ENCODE results near the gene ZBTB16.
A peak's percentile ranks its signal among the peaks of the same experiment; 100 is the strongest.

Gene ZBTB16

DNA sequence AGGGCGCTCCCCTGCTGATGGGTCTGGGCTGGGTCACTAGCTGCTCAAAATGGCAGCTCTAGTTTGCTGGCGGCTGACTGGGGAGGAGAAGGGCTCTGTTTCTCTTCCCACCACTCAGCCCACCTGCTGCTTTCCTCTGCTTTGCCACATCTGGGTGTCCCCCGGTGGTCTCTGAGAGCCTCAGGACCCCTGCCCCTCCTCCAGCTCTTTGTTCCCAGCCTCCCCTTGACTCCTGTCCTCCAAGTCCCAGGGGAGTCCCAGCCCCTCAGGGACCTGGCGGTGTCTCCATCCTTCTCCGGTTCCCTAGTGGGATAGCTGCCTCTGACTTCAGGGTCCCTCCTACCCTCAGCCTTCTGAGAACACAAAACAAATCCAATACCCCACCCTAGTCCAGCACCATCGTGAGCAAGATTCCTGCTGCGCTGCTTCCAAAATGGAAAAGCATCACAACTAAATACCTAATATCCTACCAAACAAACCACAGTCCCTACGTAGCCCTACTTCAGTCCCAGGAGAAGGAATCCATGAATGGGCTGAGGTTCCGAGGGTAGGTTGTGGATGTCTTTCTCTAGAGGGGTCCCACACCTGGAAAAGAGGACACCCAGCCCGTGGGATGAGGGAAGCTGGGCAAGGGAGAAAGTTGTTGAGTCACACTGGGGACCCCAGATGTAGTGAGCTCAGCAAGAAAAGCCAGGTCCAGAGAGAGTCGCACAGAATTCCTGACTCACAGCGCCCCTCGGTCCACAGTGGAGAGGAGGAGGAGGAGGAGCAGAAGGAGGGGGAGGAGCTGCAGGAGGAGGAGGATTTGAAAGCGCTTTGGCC, 191.7 kb downstream of the ZBTB16 start:
- DNase-seq = no peak

DNA sequence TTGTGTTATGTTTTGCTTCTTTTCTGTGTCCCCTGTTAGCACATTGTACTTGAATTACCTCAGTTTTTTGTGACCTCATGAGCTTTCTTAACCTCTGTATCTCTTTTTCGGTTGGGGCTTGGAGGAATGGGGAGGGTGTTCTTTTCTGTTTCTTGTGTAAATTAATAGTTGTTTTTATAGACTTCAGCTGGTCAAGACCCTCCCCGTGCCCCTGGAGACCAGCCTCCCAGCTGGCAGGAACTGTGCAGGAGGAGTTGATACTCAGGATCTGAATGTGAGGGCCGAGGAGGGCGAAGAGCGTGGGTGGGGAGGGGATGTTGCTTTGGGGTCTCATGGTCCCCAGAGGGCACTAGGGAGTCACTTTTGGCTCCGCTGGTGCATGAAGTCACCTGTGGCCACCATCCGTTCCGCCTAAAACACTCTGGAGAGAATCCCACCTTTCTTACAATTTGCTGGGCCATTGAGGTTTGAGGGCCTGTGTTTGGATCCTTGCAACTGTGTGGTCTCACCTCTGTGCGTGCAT, 192.4 kb downstream of the ZBTB16 start:
- no peak for DNase-seq

DNA sequence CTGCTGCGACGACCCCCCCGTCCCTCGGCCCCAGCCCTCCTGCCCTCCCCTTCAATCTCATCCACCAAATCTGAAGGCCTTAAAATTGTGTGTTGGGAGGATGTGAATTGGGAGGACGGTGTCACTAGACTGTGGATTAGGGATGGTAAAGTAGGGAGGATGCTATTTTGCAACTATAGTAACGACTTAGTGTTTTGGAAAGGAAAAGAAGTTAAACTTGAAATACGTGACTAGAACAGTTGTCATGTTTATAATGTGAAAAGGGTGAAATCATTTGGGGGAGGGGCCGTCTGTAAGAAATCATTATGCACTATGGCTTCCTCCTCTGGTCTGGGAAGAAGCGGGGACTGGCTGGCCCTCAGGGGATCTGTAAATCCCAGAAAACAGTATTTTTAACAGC, 193.3 kb downstream of the ZBTB16 start:
- DNase-seq = no peak

DNA sequence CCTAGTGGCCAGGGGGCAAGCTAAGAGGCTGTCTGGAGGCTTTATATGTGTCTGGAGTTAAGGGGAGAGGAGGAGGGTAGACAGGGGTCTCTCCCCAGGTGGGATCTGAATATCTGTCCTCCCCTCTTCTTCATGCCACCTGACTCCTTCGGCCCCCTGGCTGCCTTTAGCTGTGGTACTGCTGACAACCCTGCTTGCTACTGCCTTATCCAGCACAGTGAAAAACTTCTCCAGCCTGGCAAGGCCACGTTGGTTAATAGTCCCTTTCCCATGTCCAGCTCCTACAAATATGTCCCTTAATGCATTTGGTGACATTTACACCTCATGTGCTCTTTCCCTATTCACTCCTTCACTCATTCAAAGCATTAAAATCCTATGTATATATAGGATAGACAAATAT, 194.3 kb downstream of the ZBTB16 start:
- no peak for DNase-seq

DNA sequence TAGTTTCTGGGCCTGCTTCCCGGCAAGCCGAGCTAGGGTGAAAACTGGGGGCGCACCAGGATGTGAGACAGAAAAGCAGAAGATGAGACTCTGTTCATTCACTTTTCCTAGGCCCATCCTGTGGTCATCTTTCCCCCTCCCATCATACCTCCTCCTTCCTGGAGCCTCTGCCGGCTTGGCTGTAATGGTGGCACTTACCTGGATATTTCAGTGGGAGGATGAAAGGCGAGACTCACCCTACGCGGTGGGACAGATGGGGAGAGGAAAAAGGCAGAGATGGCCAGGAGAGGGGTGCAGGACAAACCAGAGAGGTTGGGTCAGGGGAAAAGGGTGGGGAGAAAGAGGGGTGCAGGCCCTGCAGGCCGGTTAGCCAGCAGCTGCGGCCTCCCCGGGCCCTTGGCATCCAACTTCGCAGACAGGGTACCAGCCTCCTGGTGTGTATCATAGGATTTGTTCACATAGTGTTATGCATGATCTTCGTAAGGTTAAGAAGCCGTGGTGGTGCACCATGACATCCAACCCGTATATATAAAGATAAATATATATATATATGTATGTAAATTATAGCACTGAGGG, 195.1 kb downstream of the ZBTB16 start:
- no peak for DNase-seq

DNA sequence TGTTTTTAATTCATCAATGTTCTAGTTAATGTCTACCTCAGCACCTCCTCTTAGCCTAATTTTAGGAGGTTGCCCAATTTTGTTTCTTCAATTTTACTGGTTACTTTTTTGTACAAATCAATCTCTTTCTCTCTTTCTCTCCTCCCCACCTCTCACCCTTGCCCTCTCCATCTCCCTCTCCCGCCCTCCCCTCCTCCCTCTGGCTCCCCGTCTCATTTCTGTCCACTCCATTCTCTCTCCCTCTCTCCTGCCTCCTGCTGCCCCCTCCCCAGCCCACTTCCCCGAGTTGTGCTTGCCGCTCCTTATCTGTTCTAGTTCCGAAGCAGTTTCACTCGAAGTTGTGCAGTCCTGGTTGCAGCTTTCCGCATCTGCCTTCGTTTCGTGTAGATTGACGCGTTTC, 195.8 kb downstream of the ZBTB16 start:
- no peak for DNase-seq

DNA sequence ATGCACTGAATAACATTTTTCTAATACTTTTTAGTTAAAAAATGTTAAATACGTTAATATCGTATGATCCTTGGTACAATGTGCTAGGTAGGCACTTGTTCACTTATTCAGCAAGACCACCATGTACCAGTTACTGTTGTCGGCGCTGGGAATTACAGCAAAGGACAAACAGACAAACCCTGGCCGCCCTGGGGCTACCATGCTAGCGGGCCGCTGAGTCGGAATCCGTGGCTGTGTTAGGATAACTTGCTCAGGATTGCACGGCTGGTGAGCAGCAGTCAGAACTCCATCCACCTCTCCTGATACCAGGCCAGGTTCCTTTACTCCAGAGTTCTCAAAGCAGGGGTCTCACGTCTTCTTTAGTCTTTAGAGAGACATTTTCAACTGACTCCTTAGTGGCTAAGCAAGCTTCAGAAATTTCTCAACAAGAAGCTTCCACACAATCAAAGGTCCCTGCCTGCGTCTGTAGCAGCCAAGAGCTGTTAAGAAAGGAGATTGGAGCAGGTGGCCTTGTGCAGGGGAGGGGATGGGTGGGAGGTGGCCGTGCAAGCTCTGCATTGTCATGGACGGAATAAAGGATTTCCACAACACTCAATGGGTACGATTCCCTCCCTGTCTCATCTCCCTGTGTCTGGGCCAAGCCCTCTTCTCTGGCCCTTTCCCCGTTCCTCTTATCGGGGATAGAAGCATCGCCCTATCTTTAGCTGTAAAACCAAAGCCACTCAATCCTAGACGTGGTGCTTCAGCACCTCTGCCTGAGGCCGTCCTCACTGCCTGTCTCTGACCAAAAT, 196.9 kb downstream of the ZBTB16 start:
- DNase-seq = no peak

DNA sequence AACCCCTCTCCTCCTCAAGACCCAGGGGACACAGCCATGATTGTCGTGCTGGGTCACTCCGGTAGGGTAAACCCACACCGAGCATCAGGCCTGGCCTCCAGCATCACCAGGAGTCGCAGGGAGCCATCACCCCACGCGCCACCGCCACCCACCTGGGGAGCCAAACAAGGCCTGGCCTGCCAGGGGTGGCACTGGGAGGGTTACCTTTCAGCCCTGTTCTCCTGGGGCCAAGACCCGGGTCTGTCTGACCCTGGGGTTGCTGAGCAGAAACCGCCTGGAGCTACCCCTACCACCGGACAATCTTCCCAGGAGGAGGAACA, 197.4 kb downstream of the ZBTB16 start:
- no peak for DNase-seq

DNA sequence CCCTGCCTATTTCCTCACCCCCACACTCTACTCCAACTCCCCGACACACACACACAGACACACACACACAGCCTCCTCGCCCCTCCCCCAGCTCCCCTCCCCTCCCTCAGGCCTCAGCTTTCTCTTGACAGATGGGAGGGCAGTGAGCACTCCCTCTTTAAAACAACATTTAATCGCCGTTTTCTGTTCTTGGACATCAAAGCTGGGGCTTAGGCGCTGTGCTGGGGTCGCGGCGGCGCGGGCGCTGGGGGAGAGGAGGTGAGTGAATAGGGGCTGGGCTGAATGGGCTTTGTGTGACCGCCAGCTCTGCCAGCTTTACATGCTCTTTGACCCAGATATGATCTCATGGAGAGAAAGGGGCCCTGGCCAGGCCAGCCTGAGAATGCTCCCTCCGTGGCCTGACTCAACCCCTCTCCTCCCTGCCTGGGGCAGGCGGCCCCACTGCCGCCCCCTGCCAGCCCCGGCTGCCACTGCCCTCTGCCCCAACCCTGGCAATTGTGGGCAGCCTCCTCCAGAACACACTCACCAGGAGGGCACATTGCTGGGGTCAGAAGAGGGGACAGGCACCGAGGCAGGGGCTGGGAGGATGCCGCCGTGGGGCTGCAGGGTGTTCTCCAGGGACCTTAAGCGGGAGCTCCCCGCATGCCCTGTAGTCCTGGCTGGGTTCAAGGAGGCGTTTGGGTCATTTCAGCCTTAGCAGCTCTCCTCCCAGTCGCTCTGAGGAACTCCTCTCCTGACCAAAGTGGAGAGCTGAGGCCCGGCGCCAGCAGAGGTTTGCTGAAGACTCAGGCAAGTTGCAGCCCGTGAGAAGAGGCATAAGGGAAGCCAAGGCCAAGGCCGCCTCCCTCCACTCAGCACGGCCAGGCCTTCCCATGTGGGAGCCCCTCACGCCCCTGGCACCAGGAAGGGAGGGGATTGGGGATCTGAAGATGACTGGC, 198.4 kb downstream of the ZBTB16 start:
- DNase-seq = no peak

DNA sequence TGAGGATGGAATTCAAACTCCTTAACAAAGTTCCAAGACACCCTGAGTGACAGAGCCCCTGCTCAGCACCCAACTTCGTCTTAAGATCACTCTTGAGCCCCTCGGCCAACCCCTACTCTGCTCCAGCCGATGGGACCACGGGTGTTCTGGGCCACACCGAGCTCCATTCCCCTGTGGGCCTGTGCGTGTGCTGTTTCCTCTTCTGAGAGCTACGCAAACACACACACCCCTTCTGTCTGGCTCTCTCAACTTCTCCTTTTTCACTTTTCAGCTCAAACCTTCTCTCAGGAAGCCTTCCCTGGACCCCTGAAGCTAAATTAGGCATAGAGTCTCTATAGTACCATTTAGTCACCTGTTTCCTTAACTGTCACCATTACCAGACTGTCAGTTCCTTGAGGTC, 199.2 kb downstream of the ZBTB16 start:
- peak; percentile 52 to 61 (median 57) for DNase-seq

DNA sequence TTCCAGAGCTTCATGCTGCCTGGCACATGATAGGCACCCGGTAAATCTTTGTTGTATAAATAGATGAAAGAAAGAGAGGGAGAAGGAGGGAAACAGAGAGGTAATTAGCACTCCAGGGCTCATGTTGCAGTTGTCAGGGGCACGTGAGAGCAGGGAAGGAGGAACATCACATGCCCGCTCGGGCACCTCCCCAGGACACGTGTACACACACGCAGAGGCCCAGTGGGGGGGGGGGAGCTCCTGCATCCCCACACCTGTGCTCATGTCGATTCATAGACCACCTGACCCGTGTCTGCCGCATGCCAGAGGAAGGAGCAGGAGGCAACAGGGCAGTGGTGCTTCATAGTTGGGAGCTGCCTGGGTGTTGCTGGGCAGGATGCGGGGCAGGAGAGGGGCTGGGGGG, 199.6 kb downstream of the ZBTB16 start:
- DNase-seq = no peak

DNA sequence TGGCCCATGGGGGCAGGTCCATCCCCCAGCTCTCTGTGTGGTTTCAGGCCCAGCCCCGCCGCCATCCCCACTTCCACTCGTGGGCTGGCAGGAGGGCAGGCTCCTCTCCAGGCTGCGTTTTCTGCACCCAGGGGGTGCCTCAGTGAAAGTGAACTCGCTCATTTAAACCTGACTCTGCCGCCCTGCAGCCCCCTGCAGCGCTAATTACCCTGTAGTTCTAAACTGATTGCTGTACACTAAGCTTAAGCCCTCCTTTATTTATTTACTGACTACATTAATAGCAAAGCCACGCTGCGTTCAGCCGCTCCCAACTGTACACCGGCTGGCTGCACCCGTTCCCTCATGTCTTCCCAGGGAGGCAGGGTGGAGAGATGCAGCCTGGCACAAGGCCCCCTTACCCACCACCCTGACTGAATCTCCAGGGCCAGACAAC, 200.1 kb downstream of the ZBTB16 start:
- no peak for DNase-seq

DNA sequence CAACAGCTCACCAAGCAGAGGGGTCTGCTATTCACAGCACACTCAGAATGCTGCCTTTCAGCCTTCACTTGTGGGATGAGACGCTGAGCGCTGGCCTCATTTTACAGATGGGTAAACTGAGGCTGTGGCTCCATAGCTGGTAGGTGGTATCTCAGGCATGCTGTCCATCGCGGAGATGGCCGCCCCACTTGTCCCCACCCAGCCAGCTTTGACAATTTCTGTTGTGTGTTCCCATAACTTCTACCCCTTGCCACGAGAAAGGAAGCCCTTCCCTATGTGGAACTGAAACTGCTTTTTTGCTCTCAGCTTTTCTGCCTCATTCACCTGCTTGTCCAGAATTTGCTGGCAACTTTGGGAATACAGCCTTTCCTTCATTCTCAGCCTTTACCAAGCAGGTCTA, 200.6 kb downstream of the ZBTB16 start:
- DNase-seq = peak in 1 of 3 donors; percentile 10

DNA sequence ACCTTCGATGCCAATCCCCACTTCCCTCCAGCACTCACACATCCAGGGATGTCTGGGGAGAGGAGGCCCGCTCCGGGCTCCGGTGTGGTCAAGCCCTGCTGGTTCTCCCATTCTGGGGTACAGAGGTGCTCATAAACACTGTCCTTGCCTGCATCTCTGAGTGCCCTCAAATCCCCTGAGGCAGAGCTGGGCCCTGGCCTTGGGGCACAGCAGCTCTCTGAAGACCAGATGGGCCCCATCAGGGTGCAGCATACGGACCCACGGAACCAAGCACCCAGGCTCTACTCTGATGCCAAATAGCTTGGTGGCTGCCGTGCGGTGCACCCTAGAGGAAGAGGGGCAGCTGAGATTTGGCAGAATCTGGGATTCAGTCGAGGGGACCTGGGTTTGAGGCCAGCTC, 201.0 kb downstream of the ZBTB16 start:
- no peak for DNase-seq

DNA sequence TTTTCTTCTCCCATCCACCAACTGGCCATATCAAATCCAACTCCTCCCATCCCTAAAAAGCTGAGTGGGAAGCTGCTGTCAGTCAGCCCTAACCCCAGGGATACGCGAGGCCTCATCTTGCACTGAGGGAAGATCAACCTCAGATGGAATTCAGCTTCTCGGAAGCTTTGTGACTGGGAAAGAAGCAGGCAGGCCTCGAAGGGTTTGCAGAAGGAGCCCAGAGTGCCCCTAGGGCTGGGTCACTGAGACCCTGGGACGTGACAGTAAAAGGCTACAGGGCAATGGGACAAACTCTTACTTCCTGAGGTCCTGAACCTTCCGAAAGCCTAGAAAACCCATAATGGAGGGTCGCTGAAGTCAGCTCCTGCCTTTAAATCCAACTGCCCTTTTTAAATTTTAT, 202.3 kb downstream of the ZBTB16 start:
- DNase-seq = no peak

DNA sequence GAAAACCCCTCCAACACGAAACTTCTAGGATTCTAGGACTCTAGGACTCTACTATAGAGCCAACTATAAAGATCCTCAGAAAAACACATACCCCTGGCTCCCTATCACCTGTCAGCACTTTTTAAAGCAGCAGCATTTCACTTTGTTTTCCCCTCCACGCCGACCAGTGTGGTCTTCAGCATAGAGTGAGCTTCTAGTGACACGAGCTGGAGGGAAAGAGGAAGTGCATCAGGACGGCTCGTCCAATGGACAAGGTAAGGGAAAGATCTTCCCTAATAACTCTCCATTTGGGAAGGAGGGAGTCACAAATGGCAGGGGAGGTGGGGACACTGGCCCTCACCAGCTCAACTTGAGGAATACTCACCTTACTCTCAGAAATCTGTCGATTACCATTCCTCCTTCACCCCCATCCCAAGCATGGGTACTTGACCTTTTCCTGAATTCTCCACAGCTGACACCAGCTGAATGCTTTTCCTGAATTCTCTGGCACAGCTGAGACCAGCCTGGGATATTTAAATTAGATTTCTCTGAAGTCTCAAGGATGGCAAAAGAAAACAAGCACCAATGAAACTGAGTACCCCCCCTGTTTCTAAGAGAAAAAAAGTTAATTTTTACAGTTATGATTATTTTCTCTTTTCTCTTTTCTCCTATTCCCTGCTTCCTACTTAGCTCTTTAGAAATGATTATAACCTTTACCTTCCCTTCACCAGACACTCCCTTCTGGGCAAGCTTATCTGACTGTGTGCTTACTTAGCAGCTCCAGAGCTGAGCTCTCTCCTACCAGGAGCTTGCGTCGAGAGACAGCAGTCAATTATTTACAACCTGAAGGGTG, 203.4 kb downstream of the ZBTB16 start:
- peak; percentile 44 to 54 (median 51) for DNase-seq

DNA sequence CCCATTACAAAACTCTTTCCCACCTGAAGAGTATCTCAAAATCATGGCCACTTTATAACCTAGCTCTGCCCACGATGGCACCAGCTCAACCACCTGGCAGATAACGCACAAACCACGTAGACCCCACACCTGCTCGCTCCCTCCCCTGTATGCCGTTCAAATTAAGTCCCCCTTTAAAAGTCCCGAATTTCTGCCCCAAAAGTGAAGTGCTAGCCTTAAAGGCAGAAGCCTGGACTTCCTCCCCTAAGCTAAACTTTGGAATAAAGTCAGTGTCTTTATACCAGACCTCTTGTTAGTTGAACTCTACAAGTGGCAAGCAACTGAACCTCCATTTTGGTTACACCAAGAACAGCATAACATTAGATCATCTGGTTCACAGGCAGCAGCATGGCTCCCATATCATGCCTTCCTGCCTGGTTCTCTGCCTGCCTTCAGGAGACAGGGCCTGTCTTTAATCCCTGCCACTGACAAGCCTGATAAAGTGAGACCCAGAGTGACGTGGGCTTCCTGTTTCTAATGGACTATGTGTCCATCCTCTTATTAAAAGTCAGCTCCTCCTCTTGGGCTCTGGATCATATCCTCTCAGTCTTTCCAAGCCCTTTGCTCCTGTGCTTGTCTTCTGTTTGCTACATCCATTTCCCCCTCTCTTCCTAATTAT, 204.1 kb downstream of the ZBTB16 start:
- DNase-seq = no peak

DNA sequence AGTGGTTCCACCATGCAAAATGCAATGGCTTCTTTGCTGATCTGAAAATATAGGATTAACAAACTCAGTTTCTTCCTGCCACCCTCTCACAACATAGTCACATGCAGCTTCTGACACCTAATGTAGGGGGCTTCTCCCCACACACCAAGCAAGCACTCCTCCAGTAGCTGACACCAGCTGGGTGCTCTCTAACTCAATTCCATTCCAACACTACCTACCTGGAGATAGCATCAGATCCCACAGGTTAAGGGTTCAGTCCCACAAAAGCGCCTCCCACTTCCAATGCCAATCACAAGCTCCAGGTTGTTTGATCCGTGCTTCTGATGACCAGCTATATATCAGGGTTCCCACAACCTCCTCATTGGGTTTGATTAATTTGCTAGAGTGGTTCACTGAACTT, 204.9 kb downstream of the ZBTB16 start:
- DNase-seq = no peak

DNA sequence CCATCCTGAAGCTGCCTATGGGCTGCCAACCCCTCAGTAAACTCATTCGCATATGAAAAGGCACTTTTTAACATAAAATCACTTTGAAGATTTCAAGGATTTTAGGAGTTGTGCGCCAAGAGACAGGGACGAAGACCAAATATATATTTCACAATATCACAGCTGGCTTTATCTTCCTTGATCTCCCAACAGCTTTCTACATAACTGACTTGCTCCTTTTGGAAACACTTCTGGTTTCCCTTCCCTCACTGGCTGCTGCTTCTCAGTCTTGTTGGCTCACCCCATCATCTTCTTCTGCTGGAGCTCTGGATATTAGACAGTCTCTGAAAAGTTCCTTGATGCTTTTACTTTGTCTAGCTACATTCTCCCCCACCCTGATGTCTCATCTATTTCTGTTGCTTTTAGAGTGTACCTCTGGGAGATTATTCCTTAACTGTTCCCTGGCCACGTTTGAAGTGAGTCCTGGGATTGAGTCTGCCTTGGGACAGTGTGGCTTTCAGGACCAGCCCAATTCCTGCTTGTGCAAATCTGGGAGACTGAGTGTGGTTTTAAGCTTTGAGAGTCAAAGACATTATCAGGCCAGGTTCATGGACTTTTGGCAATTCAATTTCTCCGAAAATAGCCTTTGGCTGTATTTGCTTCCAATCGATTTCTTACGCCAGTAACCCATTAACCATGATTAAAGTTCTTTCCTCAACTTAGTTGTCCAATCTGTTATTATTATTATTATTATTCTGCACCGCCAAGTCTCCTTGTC, 205.8 kb downstream of the ZBTB16 start:
- no peak for DNase-seq

DNA sequence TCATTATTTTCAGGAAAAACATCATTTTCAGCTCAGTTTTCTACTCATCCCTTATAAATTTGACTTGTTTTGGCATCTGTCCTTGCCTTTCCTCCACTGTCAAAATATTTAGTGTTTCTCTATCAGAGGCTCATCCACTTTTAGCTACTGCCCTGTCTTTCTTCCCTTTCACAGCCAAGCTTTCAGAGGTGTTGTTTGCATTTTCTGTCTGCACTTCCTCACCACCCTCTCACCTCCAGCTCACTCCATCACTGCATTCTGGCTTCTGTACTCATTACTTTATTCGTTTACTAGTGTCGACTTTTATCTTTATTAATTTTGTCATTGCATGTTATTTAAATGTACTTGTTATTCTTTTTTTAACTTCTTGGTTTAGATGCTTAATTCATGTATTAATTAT, 210.0 kb downstream of the ZBTB16 start:
- no peak for DNase-seq
